ENCODE data around the gene RCBTB2.

GRCh38 chr13:48562296-48563066 is 29.6 kb upstream of the RCBTB2 start:
- TF ChIP-seq CTCF (IDR thresholded peaks at IDR 0.05) (no peak), POLR2A (IDR thresholded peaks at IDR 0.05) (no peak)

Measured in thyroid gland (tissue), 4 donors.